PC-3 (cell line): Measurements from ENCODE around the gene OOSP3. TPM values are rescaled to one million over a fixed set of nuclear protein-coding genes. Genes with fewer than 3 reads are reported as not detected.

Experiments used
- ATAC-seq: fragments of 200-7000 bp; cut with Tn5 transposase; 2 replicates; pipeline ENCODE4 v1.9.1; 2020; ENCODE audit warnings: mild to moderate bottlenecking, moderate library complexity
- Bru-seq: library from RNA; stranded (reverse); fragments of 400-500 nt; gene quantifications from one replicate; lab custom pipeline; 2021; lab: Mats Ljungman, UMichigan
- BruChase-seq, 2 experiments: library from RNA; stranded (reverse); fragments of 400-500 nt; gene quantifications; one replicate each; lab custom pipeline; 2021; lab: Mats Ljungman, UMichigan
- BruUV-seq: library from RNA; stranded (reverse); fragments of 400-500 nt; replicated peaks from 2 replicates; lab custom pipeline; 2021; lab: Mats Ljungman, UMichigan
- CTCF ChIA-PET: fragments of 300-600 bp; sonication (Branson Sonifier 250); formaldehyde crosslinking; loops from one replicate; lab custom pipeline; 2022; ENCODE audit warnings: antibody characterized with exemption; lab: Charles Lee
- POLR2A ChIA-PET: fragments of 300-600 bp; sonication (Branson Sonifier 250); formaldehyde crosslinking; loops from one replicate; lab custom pipeline; 2022; ENCODE audit warnings: antibody characterized with exemption; ENCODE audit not compliant: unreplicated experiment; lab: Charles Lee
- DNase-seq: peaks from one replicate; pipeline ENCODE4 v3.0.0-alpha.2; 2015
- H2AFZ ChIP-seq: fragments of 300-600 bp; sonication (generic); 2 replicates; pipeline ENCODE4 v1.6.0; 2016; ENCODE audit warnings: antibody characterized with exemption, low read length
- H3F3A ChIP-seq: fragments of 300-600 bp; sonication (generic); one replicate; pipeline ENCODE4 v1.6.0; 2017; ENCODE audit warnings: antibody characterized with exemption, low read length, control low read depth, mild to moderate bottlenecking; ENCODE audit not compliant: unreplicated experiment
- H3K27ac ChIP-seq: fragments of 300-600 bp; sonication (generic); 2 replicates; pipeline ENCODE4 v1.5.1; 2016; ENCODE audit warnings: mild to moderate bottlenecking, low read length
- H3K27me3 ChIP-seq: fragments of 300-600 bp; sonication (generic); 2 replicates; pipeline ENCODE4 v1.6.1; 2016; ENCODE audit warnings: low read length, mixed read lengths
- H3K36me3 ChIP-seq: fragments of 300-600 bp; sonication (generic); 2 replicates; pipeline ENCODE4 v1.6.1; 2016; ENCODE audit warnings: low read depth, mixed run types, low read length, mixed read lengths
- H3K4me1 ChIP-seq: fragments of 300-600 bp; sonication (generic); 2 replicates; pipeline ENCODE4 v1.5.1; 2016; ENCODE audit warnings: low read length; ENCODE audit not compliant: insufficient read depth
- H3K4me2 ChIP-seq: fragments of 300-600 bp; sonication (generic); 2 replicates; pipeline ENCODE4 v1.6.0; 2016; ENCODE audit warnings: low read length
- H3K4me3 ChIP-seq: fragments of 300-600 bp; sonication (generic); 2 replicates; pipeline ENCODE4 v1.5.1; 2016; ENCODE audit warnings: mild to moderate bottlenecking, low read length, mixed read lengths
- H3K79me2 ChIP-seq: fragments of 300-600 bp; sonication (generic); 2 replicates; pipeline ENCODE4 v1.6.1; 2017; ENCODE audit warnings: low read length, mixed read lengths
- H3K9ac ChIP-seq: fragments of 300-600 bp; sonication (generic); 2 replicates; pipeline ENCODE4 v1.6.0; 2016; ENCODE audit warnings: mild to moderate bottlenecking, low read length
- H3K9me2 ChIP-seq: fragments of 300-600 bp; sonication (generic); replicated peaks from 2 replicates; pipeline ENCODE4 v1.6.1; 2016; ENCODE audit warnings: mixed run types, low read length, mixed read lengths
- H3K9me3 ChIP-seq: fragments of 300-600 bp; sonication (generic); 2 replicates; pipeline ENCODE4 v1.6.1; 2016; ENCODE audit warnings: low read length, mixed read lengths
- H4K20me1 ChIP-seq: fragments of 300-600 bp; sonication (generic); 2 replicates; pipeline ENCODE4 v1.6.1; 2016; ENCODE audit warnings: low read length, mixed read lengths
- EZH2 ChIP-seq: fragments of 300-600 bp; sonication (generic); IDR thresholded peaks from one replicate; pipeline ENCODE4 v1.6.1; 2017; ENCODE audit warnings: antibody characterized with exemption, mild to moderate bottlenecking, low read length; ENCODE audit not compliant: unreplicated experiment
- EZH2phosphoT487 ChIP-seq: fragments of 300-600 bp; sonication (generic); IDR thresholded peaks from 2 replicates; pipeline ENCODE4 v1.6.1; 2018; ENCODE audit warnings: mild to moderate bottlenecking, antibody characterized with exemption, low read length, borderline replicate concordance
- intact Hi-C: fragments of 100-400 bp; cut with micrococcal nuclease; formaldehyde crosslinking; loops from 2 replicates; pipeline ENCODE4 v1.9.0; 2023
- long read RNA-seq: library from polyadenylated mRNA; unstranded; transcript quantifications from one replicate; pipeline ENCODE4 v2.0.0, GENCODE V29; 2021; ENCODE audit not compliant: unreplicated experiment
- total RNA-seq: library from RNA; depleted of rRNA; stranded (reverse); fragments of >200 nt; gene quantifications from 2 replicates; pipeline ENCODE4 v1.2.3, GENCODE V29; 2014; rRNA removed
- TF ChIP-seq, protein P1 (sequence below): fragments of 300-600 bp; sonication (generic); conservative IDR thresholded peaks from 2 replicates; pipeline ENCODE4 v1.5.1; 2017; ENCODE audit warnings: antibody characterized with exemption, low read depth, mild to moderate bottlenecking, low read length

The OOSP3 gene, protein sequence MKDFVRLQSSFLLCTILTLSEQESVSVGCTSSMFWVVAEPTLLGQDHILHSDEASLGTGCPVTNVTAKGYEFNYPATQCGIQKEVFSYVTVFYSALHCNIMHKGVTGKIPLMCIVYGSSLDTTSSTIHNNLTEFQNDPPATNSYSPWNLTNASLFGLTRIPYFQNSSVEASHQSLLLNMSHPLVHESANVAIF
- total RNA-seq = not detected in 2 replicates
- Bru-seq, nascent RNA = percentile 26 among the genes with signal in this experiment
- percentile 28 among the genes with signal in this experiment for BruChase-seq, experiment 1, labeled RNA remaining after a 6-hour chase
- BruChase-seq, experiment 2, labeled RNA remaining after a 2-hour chase = percentile 34 among the genes with signal in this experiment
- long read RNA-seq = 0 reads

DNA sequence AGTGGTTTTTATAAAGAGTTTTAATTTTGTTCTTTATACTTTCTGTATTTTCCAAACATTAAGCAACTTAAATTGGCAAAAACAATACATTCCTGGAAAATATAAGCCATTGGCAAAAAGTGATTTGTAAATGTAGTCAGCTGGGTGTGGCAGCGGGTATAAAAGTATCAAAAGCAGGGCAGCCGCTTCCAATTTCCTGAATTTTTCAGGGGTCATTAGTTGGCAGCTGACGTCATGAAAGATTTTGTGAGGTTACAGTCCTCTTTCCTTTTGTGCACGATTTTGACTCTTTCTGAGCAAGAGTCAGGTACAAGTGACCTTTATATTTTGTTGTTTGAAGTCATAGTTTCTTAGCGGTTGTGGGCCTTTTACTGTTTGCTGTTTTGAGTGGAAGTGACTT is at the start of gene OOSP3:
Gene OOSP3 (plus strand): TSS at position 208 of the 400 bp plus-strand sequence. CDS start 27 bp downstream, at position 235.
- no TSS peak for BruUV-seq
- ChIA-PET POLR2A (no interaction called here), CTCF (no interaction called here)
- no peaks in the 10 kb centered on the region for H3K9me3 ChIP-seq
- TF ChIP-seq EZH2 = no peak
- no peak for TF ChIP-seq EZH2phosphoT487
- TF ChIP-seq, protein P1, sequence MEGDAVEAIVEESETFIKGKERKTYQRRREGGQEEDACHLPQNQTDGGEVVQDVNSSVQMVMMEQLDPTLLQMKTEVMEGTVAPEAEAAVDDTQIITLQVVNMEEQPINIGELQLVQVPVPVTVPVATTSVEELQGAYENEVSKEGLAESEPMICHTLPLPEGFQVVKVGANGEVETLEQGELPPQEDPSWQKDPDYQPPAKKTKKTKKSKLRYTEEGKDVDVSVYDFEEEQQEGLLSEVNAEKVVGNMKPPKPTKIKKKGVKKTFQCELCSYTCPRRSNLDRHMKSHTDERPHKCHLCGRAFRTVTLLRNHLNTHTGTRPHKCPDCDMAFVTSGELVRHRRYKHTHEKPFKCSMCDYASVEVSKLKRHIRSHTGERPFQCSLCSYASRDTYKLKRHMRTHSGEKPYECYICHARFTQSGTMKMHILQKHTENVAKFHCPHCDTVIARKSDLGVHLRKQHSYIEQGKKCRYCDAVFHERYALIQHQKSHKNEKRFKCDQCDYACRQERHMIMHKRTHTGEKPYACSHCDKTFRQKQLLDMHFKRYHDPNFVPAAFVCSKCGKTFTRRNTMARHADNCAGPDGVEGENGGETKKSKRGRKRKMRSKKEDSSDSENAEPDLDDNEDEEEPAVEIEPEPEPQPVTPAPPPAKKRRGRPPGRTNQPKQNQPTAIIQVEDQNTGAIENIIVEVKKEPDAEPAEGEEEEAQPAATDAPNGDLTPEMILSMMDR = no peak
- no peak within 1 kb of the TSS for H3K4me3 ChIP-seq
- no peaks in the 10 kb centered on the region for H3K4me1 ChIP-seq
- no peaks in the 10 kb centered on the region for H3F3A ChIP-seq
- no peak within 1 kb of the TSS for H3K4me2 ChIP-seq
- no peaks in the 10 kb centered on the region for H3K79me2 ChIP-seq
- H3K9me2 ChIP-seq = no peaks in the 10 kb centered on the region
- no peak within 1 kb of the TSS for H3K27ac ChIP-seq
- H3K9ac ChIP-seq = no peak within 1 kb of the TSS
- DNase-seq (no peak), ATAC-seq (no peak)
- H4K20me1 ChIP-seq = no peaks in the 10 kb centered on the region
- intact Hi-C loops = no loop called here
- no peak within 1 kb of the TSS for H2AFZ ChIP-seq
- H3K27me3 ChIP-seq = no peaks in the 10 kb centered on the region
- H3K36me3 ChIP-seq = no peaks in the 10 kb centered on the region

DNA sequence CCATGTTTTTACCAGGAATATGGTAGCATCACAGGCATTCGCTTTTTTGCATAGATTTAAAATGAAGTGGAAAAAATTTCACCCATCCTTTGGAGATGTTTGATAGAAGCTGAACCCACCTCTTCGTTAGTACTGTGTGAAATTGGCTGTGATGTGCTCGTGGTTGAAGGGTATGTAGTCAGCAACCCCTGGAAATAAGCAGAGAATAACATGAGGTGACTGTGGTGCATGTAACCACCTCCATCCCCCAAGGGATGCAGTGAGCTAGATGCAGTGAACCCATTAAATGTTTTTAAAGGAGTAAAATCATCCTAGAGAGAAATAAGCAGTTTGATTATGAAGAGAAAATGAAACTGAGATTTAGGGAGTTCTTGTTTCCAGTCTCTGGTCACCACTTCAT is 49.2 kb upstream of the OOSP3 start:
- no peaks in the 10 kb centered on the region for H3K9me2 ChIP-seq
- H3K36me3 ChIP-seq = no peaks in the 10 kb centered on the region
- no TSS peak for BruUV-seq
- H3K27ac ChIP-seq = no peak overlapping the region
- no peak for DNase-seq
- ATAC-seq = no peak
- H3K4me3 ChIP-seq = no peak overlapping the region
- no peak overlapping the region for H2AFZ ChIP-seq
- H3K4me2 ChIP-seq = no peak overlapping the region
- H3K9ac ChIP-seq = no peak overlapping the region
- H3K79me2 ChIP-seq = no peaks in the 10 kb centered on the region
- no peaks in the 10 kb centered on the region for H3K9me3 ChIP-seq
- H3K27me3 ChIP-seq = no peaks in the 10 kb centered on the region
- no peaks in the 10 kb centered on the region for H4K20me1 ChIP-seq
- no peaks in the 10 kb centered on the region for H3F3A ChIP-seq
- intact Hi-C loops = no loop called here
- ChIA-PET CTCF (no interaction called here), POLR2A (no interaction called here)
- TF ChIP-seq EZH2 (no peak), EZH2phosphoT487 (no peak)
- TF ChIP-seq, protein P1 = no peak
- no peaks in the 10 kb centered on the region for H3K4me1 ChIP-seq

DNA sequence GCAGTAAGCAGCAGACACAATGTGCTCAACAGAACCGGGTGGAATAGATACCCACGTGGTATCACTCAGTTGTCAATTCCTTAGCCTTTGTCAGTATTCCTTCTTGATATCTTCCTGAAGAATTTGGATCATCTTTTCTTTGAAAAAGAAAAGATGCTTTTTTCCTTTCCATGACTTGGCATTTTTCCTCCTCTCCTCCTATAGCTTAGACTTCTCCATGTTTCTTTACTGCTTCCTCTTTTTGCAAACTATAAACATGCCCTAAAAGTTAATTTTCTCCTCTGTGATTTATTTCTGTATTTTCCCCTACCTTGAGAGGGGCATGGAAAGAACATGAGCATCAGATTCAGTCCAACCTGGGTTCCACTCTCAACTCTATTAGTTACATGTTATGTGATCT is 45.0 kb upstream of the OOSP3 start:
- Histone ChIP-seq H3F3A (no peaks in the 10 kb centered on the region), H3K27me3 (no peaks in the 10 kb centered on the region), H3K4me2 (no peak overlapping the region), H3K4me1 (no peaks in the 10 kb centered on the region), H3K27ac (no peak overlapping the region), H3K9me3 (no peaks in the 10 kb centered on the region), H3K4me3 (no peak overlapping the region), H3K36me3 (no peaks in the 10 kb centered on the region), H4K20me1 (no peaks in the 10 kb centered on the region), H2AFZ (no peak overlapping the region), H3K9me2 (no peaks in the 10 kb centered on the region), H3K79me2 (no peaks in the 10 kb centered on the region), H3K9ac (no peak overlapping the region)
- intact Hi-C loops = no loop called here
- no peak for DNase-seq
- BruUV-seq = no TSS peak
- ChIA-PET CTCF (no interaction called here), POLR2A (no interaction called here)
- TF ChIP-seq EZH2 (no peak), EZH2phosphoT487 (no peak)
- TF ChIP-seq, protein P1 = no peak
- ATAC-seq = no peak
